ACC112 (cell line): ENCODE measurements around the gene HS1BP3.

Experiments
- H2AFZ ChIP-seq: fragments of 200-600 bp; sonication (generic); one replicate; pipeline ENCODE4 v1.6.0; 2017; ENCODE audit warnings: antibody characterized with exemption, low read length; ENCODE audit not compliant: unreplicated experiment
- H3K27ac ChIP-seq: fragments of 200-600 bp; sonication (generic); 2 replicates; pipeline ENCODE4 v1.5.1; 2014; ENCODE audit warnings: low read depth, mild to moderate bottlenecking, antibody characterized with exemption, low read length, moderate library complexity
- H3K27me3 ChIP-seq: fragments of 200-600 bp; sonication (generic); 2 replicates; pipeline ENCODE4 v1.6.1; 2014; ENCODE audit warnings: mild to moderate bottlenecking, antibody characterized with exemption, low read length, moderate library complexity, mixed read lengths; ENCODE audit not compliant: insufficient read depth
- H3K36me3 ChIP-seq: fragments of 200-600 bp; sonication (generic); 2 replicates; pipeline ENCODE4 v1.6.1; 2016; ENCODE audit warnings: mild to moderate bottlenecking, antibody characterized with exemption, low read length, moderate library complexity, mixed read lengths; ENCODE audit not compliant: insufficient read depth
- H3K4me1 ChIP-seq: fragments of 200-600 bp; sonication (generic); one replicate; pipeline ENCODE4 v1.6.1; 2016; ENCODE audit warnings: low read length, mixed read lengths; ENCODE audit not compliant: insufficient read depth, unreplicated experiment, control insufficient read depth
- H3K4me3 ChIP-seq: fragments of 200-600 bp; sonication (generic); 2 replicates; pipeline ENCODE4 v1.5.1; 2014; ENCODE audit warnings: mild to moderate bottlenecking, low read depth, low read length
- H3K79me2 ChIP-seq: fragments of 200-600 bp; sonication (generic); one replicate; pipeline ENCODE4 v1.6.0; 2016; ENCODE audit warnings: low read length; ENCODE audit not compliant: control insufficient read depth, unreplicated experiment, insufficient read depth

The HS1BP3 gene

DNA sequence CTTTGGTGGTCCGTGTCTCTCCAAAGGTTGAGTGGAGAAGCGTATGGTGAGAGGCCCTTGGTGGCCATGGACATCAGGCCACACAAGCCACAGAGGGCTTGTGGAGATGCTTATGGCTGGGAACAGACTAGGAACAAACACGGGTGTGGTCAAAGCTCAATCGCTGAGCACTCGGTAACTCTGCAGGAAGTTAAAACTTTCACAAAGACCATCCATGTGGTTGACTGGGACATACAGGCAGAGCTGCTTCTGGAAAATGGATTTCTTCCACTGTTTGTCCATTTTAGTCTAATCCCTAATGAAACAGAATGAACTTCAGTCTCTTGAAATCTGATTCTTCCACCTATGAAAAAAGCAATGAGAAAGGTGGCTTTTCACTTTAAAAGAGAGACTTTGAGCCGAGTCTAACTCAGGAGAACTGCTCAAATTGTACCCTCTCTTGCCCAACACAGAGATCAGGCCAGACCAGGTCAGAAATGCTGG is 33.7 kb upstream of the HS1BP3 start:
- H3K27me3 ChIP-seq, result no peaks in the 10 kb centered on the region
- H3K4me1 ChIP-seq, result peaks cover 6% of the 10 kb centered on the region
- no peak overlapping the region for H3K27ac ChIP-seq
- H3K36me3 ChIP-seq, result peaks cover 6% of the 10 kb centered on the region
- H3K79me2 ChIP-seq, result no peaks in the 10 kb centered on the region
- H2AFZ ChIP-seq, result no peak overlapping the region
- H3K4me3 ChIP-seq, result no peak overlapping the region

- peaks cover 4% of the 10 kb centered on the region; the same call in 1 of the 2 replicates for H3K36me3 ChIP-seq
- peaks cover 6% of the 10 kb centered on the region for H3K4me1 ChIP-seq
- H3K27ac ChIP-seq, result no peak overlapping the region
- H3K4me3 ChIP-seq, result no peak overlapping the region
- H2AFZ ChIP-seq, result no peak overlapping the region
- no peaks in the 10 kb centered on the region for H3K79me2 ChIP-seq
- H3K27me3 ChIP-seq, result no peaks in the 10 kb centered on the region
These were observed 31.4 kb upstream of the HS1BP3 start for GRCh38 chr2:20682167-20682920.

- Histone ChIP-seq H3K27ac (no peak overlapping the region), H2AFZ (no peak overlapping the region), H3K4me3 (no peak overlapping the region), H3K4me1 (peaks cover 6% of the 10 kb centered on the region), H3K27me3 (no peaks in the 10 kb centered on the region), H3K36me3 (no peaks in the 10 kb centered on the region), H3K79me2 (no peaks in the 10 kb centered on the region)
These were observed 30.0 kb upstream of the HS1BP3 start for GRCh38 chr2:20680744-20681375.

- no peaks in the 10 kb centered on the region for H3K79me2 ChIP-seq
- H3K27me3 ChIP-seq, result no peaks in the 10 kb centered on the region
- no peak overlapping the region for H3K4me3 ChIP-seq
- no peak overlapping the region for H3K27ac ChIP-seq
- no peaks in the 10 kb centered on the region for H3K36me3 ChIP-seq
- H3K4me1 ChIP-seq, result peaks cover 23% of the 10 kb centered on the region
- no peak overlapping the region for H2AFZ ChIP-seq
These were observed 27.9 kb upstream of the HS1BP3 start for GRCh38 chr2:20678780-20679179.

DNA sequence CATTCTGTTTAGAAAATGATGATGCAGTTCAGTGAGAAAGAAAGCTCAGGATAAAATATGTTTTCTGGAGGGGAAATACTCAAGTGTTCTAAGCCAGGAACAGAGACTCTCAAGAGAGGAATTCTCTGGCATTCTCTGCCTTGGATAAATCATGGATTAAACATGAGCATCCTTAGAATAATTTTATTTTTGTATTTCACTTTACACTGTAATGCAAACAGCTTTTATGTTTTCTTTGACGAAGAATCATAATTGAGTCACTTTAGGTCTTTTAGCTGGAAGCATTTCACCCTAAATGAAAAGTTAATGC is 27.1 kb upstream of the HS1BP3 start:
- Histone ChIP-seq H3K27me3 (no peaks in the 10 kb centered on the region), H3K4me3 (no peak overlapping the region), H2AFZ (no peak overlapping the region), H3K79me2 (no peaks in the 10 kb centered on the region), H3K36me3 (no peaks in the 10 kb centered on the region), H3K4me1 (peaks cover 23% of the 10 kb centered on the region), H3K27ac (no peak overlapping the region)

DNA sequence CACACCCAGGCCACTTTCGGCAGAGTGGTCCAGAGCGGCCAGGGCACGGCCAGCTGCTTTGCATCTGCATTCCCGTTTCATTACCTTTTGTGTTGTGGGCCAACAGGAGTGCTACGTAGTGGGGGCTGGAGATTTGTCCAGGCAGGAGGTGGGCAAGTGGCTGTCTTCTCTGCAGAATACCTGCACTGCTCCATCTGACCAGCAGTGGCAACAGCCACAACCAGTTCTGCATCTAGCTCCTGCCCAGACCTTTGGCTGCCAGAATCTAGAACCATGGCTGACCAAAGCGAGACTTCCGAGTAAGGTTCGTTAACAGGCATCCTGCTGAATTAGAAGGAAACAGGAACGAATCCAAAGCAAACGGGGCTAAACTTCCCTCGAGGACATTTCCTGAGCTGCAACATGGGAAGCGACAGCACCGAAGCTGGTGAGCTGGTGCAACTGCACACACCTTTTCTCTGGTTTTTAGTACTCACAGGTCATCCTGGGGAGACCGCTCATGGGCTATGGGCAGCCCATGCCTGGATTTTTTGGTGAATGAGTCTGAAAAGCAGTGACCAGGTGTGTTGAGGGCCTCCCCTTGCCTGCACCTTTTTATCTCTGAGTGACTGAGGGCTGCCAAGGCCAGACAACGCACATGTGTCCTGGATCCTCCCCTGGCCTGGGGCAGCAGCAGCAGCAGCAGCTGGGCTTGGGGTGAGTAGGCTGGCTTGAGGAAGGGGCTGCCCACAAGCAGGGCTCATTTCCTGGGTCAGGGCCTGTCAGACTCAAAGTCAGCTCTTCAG is 26.6 kb upstream of the HS1BP3 start:
- Histone ChIP-seq H2AFZ (no peak overlapping the region), H3K4me1 (peaks cover 20% of the 10 kb centered on the region), H3K27ac (no peak overlapping the region), H3K27me3 (no peaks in the 10 kb centered on the region), H3K79me2 (no peaks in the 10 kb centered on the region), H3K36me3 (no peaks in the 10 kb centered on the region), H3K4me3 (no peak overlapping the region)

- peaks cover 17% of the 10 kb centered on the region for H3K4me1 ChIP-seq
- H3K27me3 ChIP-seq, result peaks cover 1% of the 10 kb centered on the region; the same call in 1 of the 2 replicates
- H2AFZ ChIP-seq, result no peak overlapping the region
- no peaks in the 10 kb centered on the region for H3K36me3 ChIP-seq
- H3K4me3 ChIP-seq, result no peak overlapping the region
- H3K27ac ChIP-seq, result no peak overlapping the region
- no peaks in the 10 kb centered on the region for H3K79me2 ChIP-seq
These were observed 25.7 kb upstream of the HS1BP3 start for GRCh38 chr2:20676353-20677215.

- peaks cover 17% of the 10 kb centered on the region for H3K4me1 ChIP-seq
- H3K4me3 ChIP-seq, result no peak overlapping the region
- H3K36me3 ChIP-seq, result no peaks in the 10 kb centered on the region
- no peak overlapping the region for H3K27ac ChIP-seq
- no peaks in the 10 kb centered on the region for H3K79me2 ChIP-seq
- H2AFZ ChIP-seq, result no peak overlapping the region
- peaks cover 4% of the 10 kb centered on the region; the same call in 1 of the 2 replicates for H3K27me3 ChIP-seq
These were observed 24.9 kb upstream of the HS1BP3 start for GRCh38 chr2:20675701-20676352.

DNA sequence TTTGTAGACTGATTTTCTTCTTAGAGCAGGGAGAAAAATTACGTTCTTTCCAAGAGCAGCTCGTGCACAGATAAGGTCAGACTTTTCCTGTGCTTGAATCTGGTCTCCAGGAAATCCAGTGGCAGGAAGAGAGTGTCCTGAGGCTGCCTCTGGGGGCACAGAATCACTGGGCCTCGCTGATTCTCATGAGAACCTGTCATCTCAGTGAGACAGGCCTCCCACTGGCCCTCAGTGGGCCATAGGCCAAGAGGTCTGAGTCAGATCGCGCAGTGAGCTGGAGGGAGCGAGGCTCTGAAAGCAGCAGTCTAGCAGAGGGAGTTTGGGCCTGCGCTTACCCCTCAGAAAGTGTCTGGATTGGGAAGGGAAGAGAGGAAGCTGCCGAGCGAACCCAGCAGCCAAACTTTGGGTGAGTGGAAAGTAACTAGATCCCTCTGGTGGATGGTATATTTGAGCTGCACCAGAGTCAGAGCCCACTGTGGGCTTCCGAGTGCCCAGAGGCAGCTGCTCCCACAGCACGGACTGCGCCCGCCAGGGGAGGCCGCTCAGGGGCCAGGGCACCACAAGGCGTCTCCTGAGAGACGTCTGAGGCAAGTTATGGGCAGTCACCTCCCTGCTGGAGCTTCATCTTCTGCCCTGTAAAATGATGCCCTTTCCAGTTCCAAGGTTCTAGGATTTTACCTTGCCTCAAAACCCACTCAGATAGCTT is 24.2 kb upstream of the HS1BP3 start:
- Histone ChIP-seq H3K79me2 (no peaks in the 10 kb centered on the region), H3K4me1 (peaks cover 17% of the 10 kb centered on the region), H3K27me3 (peaks cover 4% of the 10 kb centered on the region; the same call in 1 of the 2 replicates), H3K27ac (no peak overlapping the region), H3K36me3 (no peaks in the 10 kb centered on the region), H2AFZ (no peak overlapping the region), H3K4me3 (no peak overlapping the region)
